Measurements from ENCODE around the gene SGCE. TPM values are rescaled to one million over a fixed set of nuclear protein-coding genes. Genes with fewer than 3 reads are reported as not detected.

SGCE gene
- total and polyA plus RNA-seq, 4 donors: 9.3 to 70.6 (median 44.2) TPM

- H3K27me3 ChIP-seq (ENCODE audit: control insufficient read depth in 4 of 4, insufficient read depth in 4 of 4, low read length in 3 of 4): no peaks in the 10 kb centered on the region
- no peak for DNase-seq (ENCODE audit: low spot score)
- WGBS: 96% methylated on average over 18 of the region's 18 CpGs
Observed at GRCh38 chr7:94665426-94665825, 9.5 kb upstream of the SGCE start.

GRCh38 chr7:94664023-94664422, 8.1 kb upstream of the SGCE start:
- Histone ChIP-seq H3K4me1 (ENCODE audit: control insufficient read depth in 4 of 4, insufficient read depth in 4 of 4, low read length in 3 of 4) (no peaks in the 10 kb centered on the region), H3K27ac (ENCODE audit: low read depth in 1 of 2, low read length in 2 of 2) (no peak overlapping the region), H3K9ac (ENCODE audit: low read depth in 1 of 2, low read length in 2 of 2) (no peak overlapping the region), H3K4me3 (ENCODE audit: low read depth in 1 of 3, low read length in 3 of 3) (no peak overlapping the region), H3K36me3 (ENCODE audit: control insufficient read depth in 4 of 4, insufficient read depth in 3 of 4, low read depth in 1 of 4, low read length in 3 of 4) (no peaks in the 10 kb centered on the region), H3K9me3 (ENCODE audit: control insufficient read depth in 4 of 4, low read length in 3 of 4) (no peaks in the 10 kb centered on the region), H3K27me3 (ENCODE audit: control insufficient read depth in 4 of 4, insufficient read depth in 4 of 4, low read length in 3 of 4) (no peaks in the 10 kb centered on the region)
- DNase-seq (ENCODE audit: low spot score): no peak
- 96% methylated on average over 23 of the region's 23 CpGs for WGBS
- TF ChIP-seq FOXA1 (IDR thresholded peaks at IDR 0.05): no peak

More at GRCh38 chr7:94665426-94665825, 9.5 kb upstream of the SGCE start:
- no peaks in the 10 kb centered on the region for H3K4me1 ChIP-seq (ENCODE audit: control insufficient read depth in 4 of 4, insufficient read depth in 4 of 4, low read length in 3 of 4)
- H3K9ac ChIP-seq (ENCODE audit: low read depth in 1 of 2, low read length in 2 of 2): no peak overlapping the region
- TF ChIP-seq NR2F2 (IDR thresholded peaks at IDR 0.05): no peak
- TF ChIP-seq CTCF (IDR thresholded peaks at IDR 0.05; ENCODE audit: low read depth, low read length, missing input control): no peak
- H3K4me3 ChIP-seq (ENCODE audit: low read depth in 1 of 3, low read length in 3 of 3): no peak overlapping the region
- H3K27ac ChIP-seq (ENCODE audit: low read depth in 1 of 2, low read length in 2 of 2): no peak overlapping the region
- no peaks in the 10 kb centered on the region for H3K9me3 ChIP-seq (ENCODE audit: control insufficient read depth in 4 of 4, low read length in 3 of 4)
- H3K36me3 ChIP-seq (ENCODE audit: control insufficient read depth in 4 of 4, insufficient read depth in 3 of 4, low read depth in 1 of 4, low read length in 3 of 4): no peaks in the 10 kb centered on the region

GRCh38 chr7:94662548-94662947, 6.6 kb upstream of the SGCE start:
- Histone ChIP-seq H3K9ac (ENCODE audit: low read depth in 1 of 2, low read length in 2 of 2) (no peak overlapping the region), H3K27me3 (ENCODE audit: control insufficient read depth in 4 of 4, insufficient read depth in 4 of 4, low read length in 3 of 4) (no peaks in the 10 kb centered on the region), H3K4me3 (ENCODE audit: low read depth in 1 of 3, low read length in 3 of 3) (no peak overlapping the region), H3K4me1 (ENCODE audit: control insufficient read depth in 4 of 4, insufficient read depth in 4 of 4, low read length in 3 of 4) (peaks cover 0 to 2% (median 0%) of the 10 kb centered on the region in 4 donors), H3K27ac (ENCODE audit: low read depth in 1 of 2, low read length in 2 of 2) (no peak overlapping the region), H3K36me3 (ENCODE audit: control insufficient read depth in 4 of 4, insufficient read depth in 3 of 4, low read depth in 1 of 4, low read length in 3 of 4) (no peaks in the 10 kb centered on the region), H3K9me3 (ENCODE audit: control insufficient read depth in 4 of 4, low read length in 3 of 4) (no peaks in the 10 kb centered on the region)
- TF ChIP-seq ZBTB33 (IDR thresholded peaks at IDR 0.05) (no peak), GABPA (IDR thresholded peaks at IDR 0.05 in 1 of 2, conservative IDR thresholded peaks at IDR 0.05 in 1 of 2) (no peak), CTCF (IDR thresholded peaks at IDR 0.05; ENCODE audit: low read depth, low read length, missing input control) (no peak), MAX (IDR thresholded peaks at IDR 0.05) (no peak), YY1 (IDR thresholded peaks at IDR 0.05) (no peak), FOXA1 (IDR thresholded peaks at IDR 0.05) (no peak), REST (IDR thresholded peaks at IDR 0.05) (no peak), RXRA (IDR thresholded peaks at IDR 0.05) (no peak), FOXA2 (IDR thresholded peaks at IDR 0.05) (no peak), RAD21 (IDR thresholded peaks at IDR 0.05) (no peak), JUND (IDR thresholded peaks at IDR 0.05) (no peak), SP1 (IDR thresholded peaks at IDR 0.05) (no peak), NR2F2 (IDR thresholded peaks at IDR 0.05) (no peak), EGR1 (IDR thresholded peaks at IDR 0.05; ENCODE audit: low read depth in 2 of 2) (no peak), HNF4G (IDR thresholded peaks at IDR 0.05) (no peak), HNF4A (conservative IDR thresholded peaks at IDR 0.05) (no peak)
- 73% methylated on average over 1 of the region's 1 CpG for WGBS
- DNase-seq (ENCODE audit: low spot score): no peak
